ENCODE data around the gene RPS6KB2. TPM values are rescaled to one million over a fixed set of nuclear protein-coding genes. Genes with fewer than 3 reads are reported as not detected.

Gene RPS6KB2
- total RNA-seq, 4 donors from 2014 or later = 27.4 to 45.0 (median 30.7) TPM

GRCh38 chr11:67452141-67452952, 24.1 kb downstream of the RPS6KB2 start, which contains the start of gene GPR152:
TSS of gene GPR152 (minus strand) at chr11:67452729. CDS start at chr11:67452724, 5 bp downstream.
- DNase-seq (ENCODE audit: low spot score) (no peak), ATAC-seq (ENCODE audit: low FRiP score) (peak; percentile 15)
- TF ChIP-seq CTCF (IDR thresholded peaks at IDR 0.05) = no peak

- ATAC-seq (ENCODE audit: low FRiP score) = no peak
- no peak for DNase-seq (ENCODE audit: low spot score)
- no peak for TF ChIP-seq CTCF (IDR thresholded peaks at IDR 0.05)
Measured at GRCh38 chr11:67453816-67454732, 25.8 kb downstream of the RPS6KB2 start.

DNA sequence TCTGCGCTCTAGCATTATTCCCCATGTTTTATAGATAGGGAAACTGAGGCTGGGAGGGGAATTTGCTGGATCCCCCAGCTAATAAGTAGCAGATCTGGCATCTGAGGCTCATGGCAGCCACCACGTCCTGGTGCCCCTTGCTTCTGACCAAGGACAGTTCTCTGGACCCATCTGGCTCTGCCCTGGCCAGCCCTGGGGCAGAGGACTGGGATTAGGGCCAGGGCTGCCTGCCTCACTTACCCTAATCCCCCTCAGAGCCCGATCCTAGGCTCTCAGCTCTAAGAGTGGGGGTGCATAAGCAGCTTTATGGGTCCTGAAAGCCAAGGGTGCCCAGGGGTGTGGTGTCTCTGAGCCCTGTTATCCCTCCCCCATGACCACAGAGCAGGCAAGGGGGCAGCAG, 26.8 kb downstream of the RPS6KB2 start, which contains the start of gene CABP4:
Gene CABP4 (plus strand): TSS at position 301 of the 400 bp plus-strand sequence. CDS start 70 bp downstream, at position 371.
- TF ChIP-seq CTCF (IDR thresholded peaks at IDR 0.05) = no peak
- DNase-seq (ENCODE audit: low spot score) = no peak
- ATAC-seq (ENCODE audit: low FRiP score) = no peak

DNA sequence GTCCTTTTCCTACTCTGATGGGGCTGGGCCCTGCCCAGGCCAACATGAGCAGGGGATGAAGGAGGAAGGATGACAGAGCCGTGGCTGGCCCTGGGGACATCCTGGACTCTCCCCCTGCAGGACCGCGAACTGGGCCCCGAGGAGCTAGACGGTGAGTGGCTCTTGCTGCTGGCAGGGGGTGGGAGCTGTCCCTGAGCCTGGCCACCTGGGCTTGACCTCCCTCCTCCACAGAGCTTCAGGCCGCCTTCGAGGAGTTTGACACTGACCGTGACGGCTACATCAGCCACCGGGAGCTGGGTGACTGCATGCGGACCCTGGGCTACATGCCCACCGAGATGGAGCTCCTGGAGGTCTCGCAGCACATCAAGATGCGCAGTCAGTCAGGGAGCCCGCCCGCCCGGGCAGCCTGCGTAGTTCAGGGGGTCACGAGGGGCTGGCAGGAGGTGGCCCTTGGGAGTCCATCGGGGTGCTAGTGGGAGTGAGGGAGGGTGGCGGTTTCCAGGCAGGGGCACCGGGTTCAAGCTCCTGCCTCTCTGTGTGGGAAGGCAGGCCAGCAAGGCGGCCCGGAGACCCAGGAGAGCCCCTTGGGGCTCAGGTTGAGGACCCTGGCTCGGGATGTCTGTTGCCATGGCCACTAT, 27.9 kb downstream of the RPS6KB2 start:
- no peak for ATAC-seq (ENCODE audit: low FRiP score)
- TF ChIP-seq CTCF (IDR thresholded peaks at IDR 0.05) = no peak
- no peak for DNase-seq (ENCODE audit: low spot score)

- DNase-seq (ENCODE audit: low spot score) (no peak), ATAC-seq (ENCODE audit: low FRiP score) (no peak)
- TF ChIP-seq CTCF (IDR thresholded peaks at IDR 0.05) = no peak
Measured at GRCh38 chr11:67457453-67457852, 29.2 kb downstream of the RPS6KB2 start.

- TF ChIP-seq CTCF (IDR thresholded peaks at IDR 0.05) = no peak
- ATAC-seq (ENCODE audit: low FRiP score) (no peak), DNase-seq (ENCODE audit: low spot score) (no peak)
Measured at GRCh38 chr11:67458266-67458665, 30.0 kb downstream of the RPS6KB2 start.
